Measurements from ENCODE around the gene ZBTB25.

The ZBTB25 gene

GRCh38 chr14:64440494-64440893 lies 63.1 kb downstream of the ZBTB25 start:
- no peak for DNase-seq (ENCODE audit: low read depth in 3 of 3)

- no peak for DNase-seq (ENCODE audit: low read depth in 3 of 3)
Observed at GRCh38 chr14:64439141-64439540, 64.5 kb downstream of the ZBTB25 start.

DNA sequence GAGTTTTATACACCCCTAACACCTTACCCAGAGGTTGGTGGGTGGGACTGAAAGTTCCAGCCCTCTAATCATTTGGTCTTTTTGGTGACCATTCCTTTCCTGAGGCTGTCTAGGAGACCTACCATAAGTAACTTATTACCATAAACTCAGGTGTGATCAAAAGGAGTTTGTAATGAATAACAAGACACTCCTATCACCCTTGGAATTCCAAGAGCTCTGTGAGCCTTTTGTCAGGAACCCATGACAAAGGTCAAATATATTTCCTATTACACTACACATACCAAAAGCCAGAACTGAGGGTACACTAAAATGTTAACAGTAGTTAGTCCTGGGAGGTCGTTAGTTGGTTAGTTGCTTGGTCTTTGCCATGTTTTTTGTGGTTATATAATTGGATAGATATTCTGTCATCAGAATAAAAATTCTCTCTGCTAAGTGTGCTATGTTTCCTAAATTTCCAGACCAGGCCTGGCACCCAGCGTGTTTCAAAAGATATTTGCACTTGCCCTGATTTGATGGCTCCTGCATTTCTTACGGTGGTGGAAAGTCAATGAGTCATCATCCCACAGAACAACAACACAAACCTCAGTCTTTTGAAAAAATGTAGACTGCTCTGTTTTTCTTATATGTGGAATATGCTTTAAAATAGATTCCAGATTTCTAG lies 65.3 kb downstream of the ZBTB25 start:
- no peak for DNase-seq (ENCODE audit: low read depth in 3 of 3)

GRCh38 chr14:64434528-64434927 lies 69.1 kb downstream of the ZBTB25 start:
- DNase-seq (ENCODE audit: low read depth in 3 of 3) = no peak

DNA sequence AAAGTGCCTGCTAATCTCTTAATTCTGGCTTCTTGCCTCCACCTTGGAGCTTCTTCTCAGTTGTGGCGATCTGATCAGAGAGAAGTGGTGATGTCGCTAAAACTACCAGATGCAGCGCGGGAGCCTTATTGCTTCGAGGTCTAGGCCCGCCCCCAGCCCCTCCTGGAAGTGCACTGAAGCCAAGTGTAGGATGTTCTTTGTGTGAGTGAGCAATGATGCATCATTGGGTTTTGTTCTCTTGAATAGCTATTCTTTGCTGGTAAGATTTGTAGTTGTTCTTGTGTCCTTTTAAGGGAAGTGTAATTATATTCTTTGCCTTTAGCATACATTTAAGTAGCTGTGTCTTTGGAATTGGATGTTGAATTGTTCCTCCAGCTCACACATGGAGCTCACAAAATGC lies 79.7 kb downstream of the ZBTB25 start:
- no peak for DNase-seq (ENCODE audit: low read depth in 3 of 3)

DNA sequence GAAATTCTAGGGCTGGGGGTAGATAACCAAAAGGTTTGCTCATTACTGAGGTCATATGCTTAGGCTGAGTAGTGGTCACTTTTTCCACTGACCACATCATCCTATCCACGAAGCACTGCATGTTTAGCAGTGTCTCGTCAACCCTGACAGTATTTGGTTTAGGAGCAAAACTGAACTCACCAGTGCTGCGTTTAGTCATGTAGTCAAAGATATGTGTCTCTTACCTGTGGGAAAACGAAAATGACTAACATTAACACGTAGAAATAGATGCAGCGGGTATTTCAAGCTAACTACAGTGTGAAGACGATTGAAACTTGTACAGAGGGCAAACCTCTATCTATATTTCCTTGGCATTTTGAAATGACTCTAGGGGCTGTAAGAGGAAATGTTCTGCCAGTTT lies 80.9 kb downstream of the ZBTB25 start:
- DNase-seq (ENCODE audit: low read depth in 3 of 3) = no peak

DNA sequence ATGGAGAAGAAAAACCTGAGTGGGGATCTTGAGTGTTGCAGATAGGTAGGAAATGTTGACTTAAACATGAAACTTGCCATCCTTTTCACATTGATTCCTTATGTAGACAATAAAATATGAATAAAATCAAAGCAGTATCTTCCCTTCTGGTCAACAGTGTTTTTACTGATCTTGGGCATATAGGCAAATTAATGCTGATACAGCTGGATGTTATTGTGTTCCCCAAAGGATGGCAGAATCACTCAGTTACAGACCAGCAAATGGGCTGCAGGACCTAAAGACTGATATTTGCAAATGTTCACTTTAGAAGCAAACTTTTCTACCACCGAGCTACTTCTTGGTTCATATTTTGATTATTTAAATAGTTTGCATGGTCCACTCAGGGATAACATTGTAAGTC lies 81.6 kb downstream of the ZBTB25 start:
- no peak for DNase-seq (ENCODE audit: low read depth in 3 of 3)

DNA sequence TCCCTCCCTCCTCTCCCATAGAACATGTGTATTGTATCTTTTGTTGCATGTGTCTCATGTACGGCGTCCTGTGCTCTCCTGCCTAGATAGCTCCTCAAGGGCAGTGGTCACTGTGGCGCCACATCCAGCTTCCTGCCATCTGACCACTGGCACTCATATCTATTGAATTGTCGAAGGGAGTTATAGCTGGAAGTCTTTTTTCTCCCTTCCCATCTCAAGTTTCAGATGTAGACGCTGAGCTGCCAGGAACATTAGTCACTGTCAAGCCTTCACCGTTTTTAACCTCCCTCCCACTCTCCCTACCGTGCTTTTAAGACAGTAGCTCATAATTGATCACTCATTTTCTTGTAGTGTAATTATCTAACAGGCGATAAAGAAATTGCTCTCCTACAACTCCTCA lies 82.5 kb downstream of the ZBTB25 start:
- no peak for DNase-seq (ENCODE audit: low read depth in 3 of 3)

- DNase-seq (ENCODE audit: low read depth in 3 of 3) = no peak
Observed at GRCh38 chr14:64419003-64419402, 84.6 kb downstream of the ZBTB25 start.

DNA sequence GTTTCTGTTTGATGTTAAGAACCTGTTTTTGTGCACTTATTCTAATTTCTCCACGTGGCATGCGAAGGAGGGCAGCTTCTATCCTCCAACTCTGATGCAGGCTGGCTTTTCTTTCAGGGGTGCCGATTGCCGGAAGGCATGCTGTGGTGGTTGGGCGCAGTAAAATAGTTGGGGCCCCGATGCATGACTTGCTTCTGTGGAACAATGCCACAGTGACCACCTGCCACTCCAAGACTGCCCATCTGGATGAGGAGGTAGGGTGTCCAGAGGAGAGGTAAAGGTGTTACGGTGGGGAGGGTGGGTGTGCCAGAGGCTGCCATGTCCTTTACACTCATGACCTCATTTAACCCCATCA lies 85.9 kb downstream of the ZBTB25 start:
- no peak for DNase-seq (ENCODE audit: low read depth in 3 of 3)

- DNase-seq (ENCODE audit: low read depth in 3 of 3) = no peak
Observed at GRCh38 chr14:64417055-64417770, 86.4 kb downstream of the ZBTB25 start.

GRCh38 chr14:64416348-64416932 lies 87.2 kb downstream of the ZBTB25 start:
- DNase-seq (ENCODE audit: low read depth in 3 of 3) = no peak

DNA sequence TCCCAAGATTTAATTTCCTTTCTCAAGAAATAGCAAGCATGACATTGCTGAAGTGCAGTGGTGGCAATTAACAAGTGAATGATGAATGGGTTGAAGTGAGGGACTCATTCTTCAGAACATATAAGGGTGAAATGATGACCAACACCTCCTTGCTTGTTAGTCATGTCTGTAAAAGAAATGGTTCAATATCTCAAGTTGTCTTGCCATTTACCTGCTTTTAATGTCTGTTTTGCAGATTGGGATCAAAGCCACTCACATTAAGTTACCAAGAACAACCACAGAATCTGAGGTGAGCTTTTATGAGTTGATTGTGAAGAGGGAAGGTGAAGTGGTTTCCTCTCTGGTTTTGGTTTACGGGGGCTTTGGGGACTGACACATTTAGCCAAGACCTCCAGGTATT lies 91.4 kb downstream of the ZBTB25 start:
- no peak for DNase-seq (ENCODE audit: low read depth in 3 of 3)

GRCh38 chr14:64411001-64411400 lies 92.6 kb downstream of the ZBTB25 start:
- DNase-seq (ENCODE audit: low read depth in 3 of 3) = no peak

DNA sequence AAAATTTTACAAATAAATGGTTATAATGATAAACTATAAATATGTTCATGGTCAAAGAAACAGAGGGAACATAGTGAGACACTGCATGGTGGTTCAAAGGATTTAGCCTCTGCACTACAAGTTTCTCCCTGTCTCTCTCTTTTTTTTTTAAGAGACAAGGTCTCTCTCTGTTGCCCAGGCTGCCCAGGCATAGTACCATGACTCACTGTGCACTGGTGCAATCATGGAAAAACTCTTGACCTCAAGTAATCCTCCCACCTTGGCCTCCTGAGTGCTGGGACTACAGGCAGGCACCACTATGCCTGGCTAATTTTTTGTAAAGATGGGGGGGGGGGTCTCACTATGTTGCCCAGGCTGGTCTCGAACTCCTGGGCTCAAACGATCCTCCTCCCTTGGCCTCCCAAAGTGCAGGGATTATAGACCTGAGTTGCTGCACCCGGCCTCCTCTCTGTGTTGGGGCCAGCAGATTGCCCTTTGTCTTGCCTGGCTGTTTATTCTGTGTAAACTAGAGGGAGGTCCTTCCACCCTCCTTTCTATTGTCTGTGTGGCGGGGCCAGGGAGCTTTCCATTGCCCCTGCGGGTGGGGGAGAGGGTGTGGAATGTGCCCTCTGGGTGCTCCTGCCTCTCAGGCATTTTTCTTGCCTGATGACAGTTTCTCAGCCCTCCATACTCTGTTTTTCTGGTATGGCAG lies 93.4 kb downstream of the ZBTB25 start:
- DNase-seq (ENCODE audit: low read depth in 3 of 3) = no peak

- DNase-seq (ENCODE audit: low read depth in 3 of 3) = no peak
Observed at GRCh38 chr14:64409126-64409920, 94.3 kb downstream of the ZBTB25 start.

GRCh38 chr14:64407329-64407728 lies 96.3 kb downstream of the ZBTB25 start:
- no peak for DNase-seq (ENCODE audit: low read depth in 3 of 3)

- no peak for DNase-seq (ENCODE audit: low read depth in 3 of 3)
Observed at GRCh38 chr14:64405295-64405694, 98.3 kb downstream of the ZBTB25 start.

- DNase-seq (ENCODE audit: low read depth in 3 of 3) = no peak
Observed at GRCh38 chr14:64401949-64402348, 101.7 kb downstream of the ZBTB25 start.

DNA sequence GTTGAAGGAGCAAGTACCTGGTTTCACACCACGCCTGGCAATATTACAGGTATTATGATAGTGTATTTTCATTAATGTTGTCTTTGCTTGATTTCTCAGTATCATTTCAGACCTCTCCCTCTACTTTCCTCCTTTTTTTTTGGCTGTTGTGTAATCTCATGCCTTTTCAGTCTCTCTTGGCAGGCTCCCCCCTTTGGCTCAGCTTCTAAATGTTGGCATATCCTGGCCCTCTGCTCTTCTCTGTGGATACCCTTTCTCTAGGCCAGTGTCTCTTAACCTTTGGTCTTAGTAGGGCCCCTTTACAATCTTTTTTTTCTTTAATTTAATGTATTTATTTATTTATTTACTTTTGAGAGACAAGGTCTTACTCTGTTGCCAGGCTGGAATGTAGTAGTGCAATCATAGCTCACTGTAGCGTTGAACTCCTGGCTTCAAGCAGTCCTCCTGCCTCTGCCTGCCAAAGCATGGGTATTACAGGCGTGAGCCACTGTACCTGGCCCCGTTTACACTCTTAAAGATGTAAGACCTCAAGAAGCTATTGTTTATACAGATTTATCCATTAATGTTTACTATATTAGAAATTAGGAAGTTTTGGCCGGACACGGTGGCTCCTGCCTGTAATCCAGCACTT lies 102.7 kb downstream of the ZBTB25 start:
- DNase-seq (ENCODE audit: low read depth in 3 of 3) = no peak

Data from stimulated activated CD4-positive, alpha-beta T cell treated with anti-CD3 and anti-CD28 coated beads, TNF-alpha, amount 100 ng/mL, for 24 hours (primary cell).